Right cardiac atrium (tissue), 5 donors: ENCODE measurements around the gene TMEM218. TPM values are rescaled to one million over a fixed set of nuclear protein-coding genes. Genes with fewer than 3 reads are reported as not detected.

Experiments used
- ATAC-seq, 2 donors: fragments of 200-7000 bp; cut with Tn5 transposase; one replicate each; pipeline versions ENCODE4 v1.8.0 to v1.9.1; 2020; ENCODE audit warnings: moderate library complexity in 2 of 2, mild to moderate bottlenecking in 1 of 2
- DNase-seq, 3 donors: peaks; one replicate each; pipeline ENCODE4 v3.0.0-alpha.2; 2020
- H3K27ac ChIP-seq: one replicate; pipeline ENCODE4 v1.5.1; 2013; ENCODE audit warnings: mild to moderate bottlenecking, low read length, control low read depth, moderate library complexity
- H3K27me3 ChIP-seq: one replicate; pipeline ENCODE4 v1.6.1; 2013; ENCODE audit not compliant: control insufficient read depth, insufficient read depth
- H3K4me1 ChIP-seq: one replicate; pipeline ENCODE4 v1.6.1; 2013; ENCODE audit warnings: low read length; ENCODE audit not compliant: control insufficient read depth, insufficient read depth
- H3K4me3 ChIP-seq: one replicate; pipeline ENCODE4 v1.5.1; 2013; ENCODE audit warnings: low read length, control low read depth
- H3K9me3 ChIP-seq: one replicate; pipeline ENCODE4 v1.6.1; 2013; ENCODE audit warnings: low read length; ENCODE audit not compliant: control insufficient read depth
- WGBS: extraction: QIAGEN DNeasy Blood & Tissue Kit; methylation state at CpG from one replicate; pipeline ENCODE4 v1.1.7; 2013; 5-methylcytosine and 5-hydroxymethylcytosine counted together
- intact Hi-C, 4 donors: fragments of 100-400 bp; cut with DNase I; formaldehyde crosslinking; loops; one replicate each; pipeline versions ENCODE4 v1.11.0 to v1.14.0; 2022 to 2023
- polyA plus RNA-seq: library from polyadenylated mRNA; stranded (reverse); fragments of 200-250 nt; gene quantifications from one replicate; pipeline ENCODE4 v1.2.3, GENCODE V29; 2013
- total RNA-seq, 4 donors: library from RNA; stranded (reverse); fragmentation: NEBNext Ultra II Directional; extraction: Animal tissue kit (Norgen Biotek cat#: 25700); gene quantifications; one replicate each; pipeline ENCODE4 v1.2.1, GENCODE V29; 2021
- donor health status: healthy with polysubstance abuse.
- donor health status: DM: no; HTN: yes; CAD: no.
- donor health status: DM: no; HTN: no; CAD: no.
- donor health status: DM: no; HTN: yes; CAD: no; lungs with severe emphysema.
- donor health status: DM: yes; HTN: yes; CAD: no.

The TMEM218 gene
- total and polyA plus RNA-seq, 5 donors, result 11.1 to 14.1 (median 11.8) TPM

- no peaks in the 10 kb centered on the region for H3K27me3 ChIP-seq
- no peaks in the 10 kb centered on the region for H3K4me1 ChIP-seq
- no peak overlapping the region for H3K4me3 ChIP-seq
- DNase-seq, result no peak
- no peak overlapping the region for H3K27ac ChIP-seq
- H3K9me3 ChIP-seq, result no peaks in the 10 kb centered on the region
- intact Hi-C loops, result no loop called here
- no peak for ATAC-seq
- WGBS, result 82% methylated on average over 5 of the region's 5 CpGs
Observed at GRCh38 chr11:125082040-125082439, 29.4 kb downstream of the TMEM218 start.

- DNase-seq (no peak), ATAC-seq (no peak)
- Histone ChIP-seq H3K27ac (no peak overlapping the region), H3K9me3 (no peaks in the 10 kb centered on the region), H3K4me1 (no peaks in the 10 kb centered on the region), H3K4me3 (no peak overlapping the region), H3K27me3 (no peaks in the 10 kb centered on the region)
- WGBS, result 77% methylated on average over 14 of the region's 14 CpGs
- intact Hi-C loops, result no loop called here
Observed at GRCh38 chr11:125081098-125081798, 30.2 kb downstream of the TMEM218 start.

GRCh38 chr11:125080531-125080911 lies 30.9 kb downstream of the TMEM218 start:
- intact Hi-C loops, result no loop called here
- Histone ChIP-seq H3K4me1 (no peaks in the 10 kb centered on the region), H3K4me3 (no peak overlapping the region), H3K9me3 (no peaks in the 10 kb centered on the region), H3K27me3 (no peaks in the 10 kb centered on the region), H3K27ac (no peak overlapping the region)
- WGBS, result 88% methylated on average over 12 of the region's 12 CpGs
- ATAC-seq (no peak), DNase-seq (no peak)

- intact Hi-C loops, result no loop called here
- H3K4me3 ChIP-seq, result no peak overlapping the region
Observed at GRCh38 chr11:125079878-125080530, 31.4 kb downstream of the TMEM218 start.

GRCh38 chr11:125079151-125079877 lies 32.1 kb downstream of the TMEM218 start:
- intact Hi-C loops, result no loop called here
- Histone ChIP-seq H3K27me3 (no peaks in the 10 kb centered on the region), H3K9me3 (no peaks in the 10 kb centered on the region), H3K27ac (no peak overlapping the region), H3K4me3 (no peak overlapping the region), H3K4me1 (no peaks in the 10 kb centered on the region)
- DNase-seq (no peak), ATAC-seq (no peak)
- WGBS, result 77% methylated on average over 18 of the region's 18 CpGs

More at GRCh38 chr11:125079878-125080530, 31.4 kb downstream of the TMEM218 start:
- no peak for DNase-seq
- no peaks in the 10 kb centered on the region for H3K4me1 ChIP-seq
- no peak for ATAC-seq
- WGBS, result 87% methylated on average over 12 of the region's 12 CpGs
- H3K27ac ChIP-seq, result no peak overlapping the region
- no peaks in the 10 kb centered on the region for H3K27me3 ChIP-seq
- no peaks in the 10 kb centered on the region for H3K9me3 ChIP-seq

- intact Hi-C loops, result no loop called here
- H3K27me3 ChIP-seq, result no peaks in the 10 kb centered on the region
- no peak overlapping the region for H3K4me3 ChIP-seq
- H3K4me1 ChIP-seq, result no peaks in the 10 kb centered on the region
- H3K27ac ChIP-seq, result no peak overlapping the region
- ATAC-seq (no peak), DNase-seq (no peak)
- no peaks in the 10 kb centered on the region for H3K9me3 ChIP-seq
- WGBS, result 92% methylated on average over 14 of the region's 14 CpGs
Observed at GRCh38 chr11:125078516-125079140, 32.8 kb downstream of the TMEM218 start.

- H3K4me1 ChIP-seq, result no peaks in the 10 kb centered on the region
- DNase-seq, result no peak
- H3K27me3 ChIP-seq, result no peaks in the 10 kb centered on the region
- H3K27ac ChIP-seq, result no peak overlapping the region
- intact Hi-C loops, result no loop called here
- ATAC-seq, result no peak
- no peak overlapping the region for H3K4me3 ChIP-seq
- 91% methylated on average over 11 of the region's 11 CpGs for WGBS
- H3K9me3 ChIP-seq, result no peaks in the 10 kb centered on the region
Observed at GRCh38 chr11:125078016-125078415, 33.4 kb downstream of the TMEM218 start.

- intact Hi-C loops, result no loop called here
- H3K27me3 ChIP-seq, result no peaks in the 10 kb centered on the region
- no peaks in the 10 kb centered on the region for H3K9me3 ChIP-seq
- no peak overlapping the region for H3K4me3 ChIP-seq
- ATAC-seq (no peak), DNase-seq (peak in 1 of 3 donors; percentile 19)
- H3K27ac ChIP-seq, result no peak overlapping the region
- no peaks in the 10 kb centered on the region for H3K4me1 ChIP-seq
- WGBS, result 69% methylated on average over 14 of the region's 14 CpGs
Observed at GRCh38 chr11:125076378-125076945, 35.0 kb downstream of the TMEM218 start.

GRCh38 chr11:125075900-125076317 lies 35.5 kb downstream of the TMEM218 start:
- no peaks in the 10 kb centered on the region for H3K4me1 ChIP-seq
- intact Hi-C loops, result no loop called here
- DNase-seq, result peak in 1 of 3 donors; percentile 30
- ATAC-seq, result peak in 1 of 2 donors; percentile 20
- 79% methylated on average over 11 of the region's 11 CpGs for WGBS
- no peaks in the 10 kb centered on the region for H3K27me3 ChIP-seq
- no peak overlapping the region for H3K4me3 ChIP-seq
- H3K27ac ChIP-seq, result no peak overlapping the region
- no peaks in the 10 kb centered on the region for H3K9me3 ChIP-seq

GRCh38 chr11:125075242-125075625 lies 36.2 kb downstream of the TMEM218 start:
- peak in 1 of 3 donors; percentile 29 for DNase-seq
- Histone ChIP-seq H3K4me1 (no peaks in the 10 kb centered on the region), H3K27me3 (no peaks in the 10 kb centered on the region), H3K4me3 (no peak overlapping the region), H3K27ac (no peak overlapping the region), H3K9me3 (no peaks in the 10 kb centered on the region)
- 81% methylated on average over 7 of the region's 7 CpGs for whole genome bisulfite sequencing
- no peak for ATAC-seq
- intact Hi-C loops, result no loop called here
